ENCODE results near the gene CUBN.

DNA sequence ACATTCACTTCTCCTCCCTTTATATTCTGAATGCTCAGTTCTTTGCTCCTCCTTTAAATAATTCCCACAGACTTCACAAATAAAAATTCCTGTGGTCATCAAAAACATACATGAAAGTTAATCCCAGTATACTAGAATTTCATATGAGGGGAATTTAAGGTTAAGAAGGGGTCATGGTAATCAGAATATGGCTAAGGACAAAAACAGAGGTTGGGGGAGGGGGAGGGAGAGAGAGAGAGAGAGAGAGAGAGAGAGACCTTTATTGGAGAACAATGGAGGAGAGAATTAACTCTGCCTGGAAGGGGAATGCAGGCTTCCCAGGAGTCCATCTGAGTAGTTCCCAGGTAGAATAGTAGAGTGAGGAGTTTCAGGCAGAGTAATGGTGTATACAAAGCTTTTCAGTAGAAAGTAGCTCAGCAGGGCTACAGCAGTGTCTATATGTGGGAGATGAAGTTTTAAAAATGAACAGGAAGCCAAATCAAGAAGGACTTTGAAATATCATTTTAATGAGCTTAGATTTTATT, 5.2 kb upstream of the CUBN start:
- TF ChIP-seq, protein P1, sequence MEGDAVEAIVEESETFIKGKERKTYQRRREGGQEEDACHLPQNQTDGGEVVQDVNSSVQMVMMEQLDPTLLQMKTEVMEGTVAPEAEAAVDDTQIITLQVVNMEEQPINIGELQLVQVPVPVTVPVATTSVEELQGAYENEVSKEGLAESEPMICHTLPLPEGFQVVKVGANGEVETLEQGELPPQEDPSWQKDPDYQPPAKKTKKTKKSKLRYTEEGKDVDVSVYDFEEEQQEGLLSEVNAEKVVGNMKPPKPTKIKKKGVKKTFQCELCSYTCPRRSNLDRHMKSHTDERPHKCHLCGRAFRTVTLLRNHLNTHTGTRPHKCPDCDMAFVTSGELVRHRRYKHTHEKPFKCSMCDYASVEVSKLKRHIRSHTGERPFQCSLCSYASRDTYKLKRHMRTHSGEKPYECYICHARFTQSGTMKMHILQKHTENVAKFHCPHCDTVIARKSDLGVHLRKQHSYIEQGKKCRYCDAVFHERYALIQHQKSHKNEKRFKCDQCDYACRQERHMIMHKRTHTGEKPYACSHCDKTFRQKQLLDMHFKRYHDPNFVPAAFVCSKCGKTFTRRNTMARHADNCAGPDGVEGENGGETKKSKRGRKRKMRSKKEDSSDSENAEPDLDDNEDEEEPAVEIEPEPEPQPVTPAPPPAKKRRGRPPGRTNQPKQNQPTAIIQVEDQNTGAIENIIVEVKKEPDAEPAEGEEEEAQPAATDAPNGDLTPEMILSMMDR (conservative IDR thresholded peaks at IDR 0.05; ENCODE audit: low read depth, low read length): no peak
- no peak for TF ChIP-seq EZH2phosphoT487 (IDR thresholded peaks at IDR 0.05; ENCODE audit: borderline replicate concordance, low read length)
- TF ChIP-seq EZH2 (IDR thresholded peaks at IDR 0.05; ENCODE audit: low read length, unreplicated experiment): no peak
